MCF 10A (cell line): ENCODE measurements around the gene BUB1B. TPM values are rescaled to one million over a fixed set of nuclear protein-coding genes. Genes with fewer than 3 reads are reported as not detected.
"Not testable (repeated sequence)": the region's sequence is repeated elsewhere in the genome, so short reads cannot be mapped to it uniquely, and the experiment has no call there.

Experiments used
- BruUV-seq: library from RNA; stranded (reverse); fragments of 400-500 nt; replicated peaks from 2 replicates; lab custom pipeline; 2021; lab: Mats Ljungman, UMichigan
- CTCF ChIA-PET: fragments of 300-600 bp; sonication (Branson Sonifier 250); formaldehyde crosslinking; extraction: SDS; loops from one replicate; lab custom pipeline; 2021; ENCODE audit warnings: antibody characterized with exemption, inconsistent platforms; lab: Yijun Ruan, JAX
- POLR2A ChIA-PET: fragments of 300-600, 350-650 bp; sonication (Branson Sonifier 250); formaldehyde crosslinking; extraction: SDS; loops from one replicate; lab custom pipeline; 2020; ENCODE audit warnings: antibody characterized with exemption, inconsistent platforms; lab: Yijun Ruan, JAX
- DNase-seq: peaks from one replicate; pipeline ENCODE4 v3.0.0-alpha.2; 2018; ENCODE audit not compliant: unreplicated experiment
- H3K27ac Mint-ChIP-seq: one replicate; pipeline ENCODE4 v1.8.0; 2022; ENCODE audit warnings: mild to moderate bottlenecking, low read depth, mixed read lengths; ENCODE audit not compliant: unreplicated experiment
- H3K27me3 Mint-ChIP-seq: one replicate; pipeline ENCODE4 v1.8.0; 2022; ENCODE audit warnings: mixed read lengths; ENCODE audit not compliant: insufficient read depth, unreplicated experiment
- H3K36me3 Mint-ChIP-seq: one replicate; pipeline ENCODE4 v1.8.0; 2022; ENCODE audit warnings: mild to moderate bottlenecking, moderate library complexity, mixed read lengths; ENCODE audit not compliant: insufficient read depth, unreplicated experiment
- H3K4me1 Mint-ChIP-seq: one replicate; pipeline ENCODE4 v1.8.0; 2022; ENCODE audit warnings: mixed read lengths; ENCODE audit not compliant: insufficient read depth, unreplicated experiment
- H3K4me3 Mint-ChIP-seq: one replicate; pipeline ENCODE4 v1.8.0; 2022; ENCODE audit warnings: mild to moderate bottlenecking, moderate library complexity, mixed read lengths; ENCODE audit not compliant: unreplicated experiment
- H3K9me3 Mint-ChIP-seq: one replicate; pipeline ENCODE4 v1.8.0; 2022; ENCODE audit warnings: mixed read lengths; ENCODE audit not compliant: unreplicated experiment
- CTCF ChIP-seq: fragments of 200-600 bp; IDR thresholded peaks from one replicate; pipeline ENCODE4 v1.8.0; 2022; ENCODE audit warnings: antibody characterized with exemption, mild to moderate bottlenecking; ENCODE audit not compliant: unreplicated experiment
- intact Hi-C: fragments of 100-400 bp; cut with micrococcal nuclease; formaldehyde crosslinking; loops from 2 replicates; pipeline ENCODE4 v1.14.1; 2022
- total RNA-seq: library from RNA; stranded (reverse); gene quantifications from 2 replicates; pipeline ENCODE4 v1.2.3, GENCODE V29; 2022

Gene BUB1B
- total RNA-seq, 1 experiment from 2014 or later = 30.9 TPM

GRCh38 chr15:40121911-40122638, 38.8 kb upstream of the BUB1B start:
- intact Hi-C loops = no loop called here
- H3K36me3 Mint-ChIP-seq = no peaks in the 10 kb centered on the region
- no peak for DNase-seq
- no peak overlapping the region for H3K27ac Mint-ChIP-seq
- TF ChIP-seq CTCF = no peak
- no peaks in the 10 kb centered on the region for H3K4me1 Mint-ChIP-seq
- no peak overlapping the region for H3K4me3 Mint-ChIP-seq
- no TSS peak for BruUV-seq
- CTCF ChIA-PET = interaction anchor here (0.9 to 2.3 kb wide), 3 partner anchors 15 to 17 kb away, joined by 3 to 11 read pairs (median 4); no protein-coding TSS in a partner anchor
- POLR2A ChIA-PET = interaction anchor here (1.1 to 1.7 kb wide), 3 partner anchors 8 to 75 kb away, joined by 4 to 5 read pairs (median 4); partner anchors contain the start of gene BMF
- H3K9me3 Mint-ChIP-seq = no peaks in the 10 kb centered on the region
- H3K27me3 Mint-ChIP-seq = no peaks in the 10 kb centered on the region

- BruUV-seq, intact Hi-C loops, H3K36me3 Mint-ChIP-seq, H3K9me3 Mint-ChIP-seq, POLR2A ChIA-PET, H3K4me1 Mint-ChIP-seq, H3K27ac Mint-ChIP-seq, H3K4me3 Mint-ChIP-seq, DNase-seq, H3K27me3 Mint-ChIP-seq: not testable (repeated sequence)
- CTCF ChIA-PET = interaction anchor here (2.3 kb wide), 1 partner anchor 18 kb away, joined by 11 read pairs; no protein-coding TSS in a partner anchor
These were observed 37.9 kb upstream of the BUB1B start for GRCh38 chr15:40122989-40123388.

GRCh38 chr15:40123863-40124262, 37.0 kb upstream of the BUB1B start:
- H3K4me3 Mint-ChIP-seq, BruUV-seq, H3K27ac Mint-ChIP-seq, H3K9me3 Mint-ChIP-seq, H3K4me1 Mint-ChIP-seq, DNase-seq, intact Hi-C loops, H3K36me3 Mint-ChIP-seq: not testable (repeated sequence)
- peaks cover 17% of the 10 kb centered on the region for H3K27me3 Mint-ChIP-seq
- ChIA-PET POLR2A (interaction anchor here (0.6 kb wide), 1 partner anchor 285 kb away, joined by 3 read pairs; no protein-coding TSS in a partner anchor), CTCF (interaction anchor here (0.7 to 2.3 kb wide), 4 partner anchors 12 to 60 kb away, joined by 3 to 11 read pairs (median 3); no protein-coding TSS in a partner anchor)

GRCh38 chr15:40124333-40124732, 36.5 kb upstream of the BUB1B start:
- H3K9me3 Mint-ChIP-seq, BruUV-seq, H3K4me1 Mint-ChIP-seq, DNase-seq, intact Hi-C loops, H3K4me3 Mint-ChIP-seq, H3K36me3 Mint-ChIP-seq: not testable (repeated sequence)
- CTCF ChIA-PET = interaction anchor here (0.8 to 2.3 kb wide), 2 partner anchors 20 to 59 kb away, joined by 3 to 11 read pairs; no protein-coding TSS in a partner anchor
- Mint-ChIP-seq H3K27ac (peak overlapping the region; percentile 28), H3K27me3 (peaks cover 22% of the 10 kb centered on the region)
- POLR2A ChIA-PET = interaction anchor here (0.6 kb wide), 1 partner anchor 284 kb away, joined by 3 read pairs; no protein-coding TSS in a partner anchor

- H3K36me3 Mint-ChIP-seq, POLR2A ChIA-PET, H3K4me3 Mint-ChIP-seq, H3K9me3 Mint-ChIP-seq, BruUV-seq, intact Hi-C loops, DNase-seq, H3K4me1 Mint-ChIP-seq: not testable (repeated sequence)
- CTCF ChIA-PET = interaction anchor here (2.3 kb wide), 1 partner anchor 20 kb away, joined by 11 read pairs; no protein-coding TSS in a partner anchor
- Mint-ChIP-seq H3K27ac (peak overlapping the region; percentile 28), H3K27me3 (peaks cover 26% of the 10 kb centered on the region)
These were observed 36.0 kb upstream of the BUB1B start for GRCh38 chr15:40124807-40125285.
